ENCODE results near the gene STAB1. TPM values are rescaled to one million over a fixed set of nuclear protein-coding genes. Genes with fewer than 3 reads are reported as not detected.

The STAB1 gene
- total and polyA plus RNA-seq, 2 of the 13 experiments (the other 11 are each of a cell fraction or from before 2014, with no cell fraction given) = 0.09 to 0.34 TPM

DNA sequence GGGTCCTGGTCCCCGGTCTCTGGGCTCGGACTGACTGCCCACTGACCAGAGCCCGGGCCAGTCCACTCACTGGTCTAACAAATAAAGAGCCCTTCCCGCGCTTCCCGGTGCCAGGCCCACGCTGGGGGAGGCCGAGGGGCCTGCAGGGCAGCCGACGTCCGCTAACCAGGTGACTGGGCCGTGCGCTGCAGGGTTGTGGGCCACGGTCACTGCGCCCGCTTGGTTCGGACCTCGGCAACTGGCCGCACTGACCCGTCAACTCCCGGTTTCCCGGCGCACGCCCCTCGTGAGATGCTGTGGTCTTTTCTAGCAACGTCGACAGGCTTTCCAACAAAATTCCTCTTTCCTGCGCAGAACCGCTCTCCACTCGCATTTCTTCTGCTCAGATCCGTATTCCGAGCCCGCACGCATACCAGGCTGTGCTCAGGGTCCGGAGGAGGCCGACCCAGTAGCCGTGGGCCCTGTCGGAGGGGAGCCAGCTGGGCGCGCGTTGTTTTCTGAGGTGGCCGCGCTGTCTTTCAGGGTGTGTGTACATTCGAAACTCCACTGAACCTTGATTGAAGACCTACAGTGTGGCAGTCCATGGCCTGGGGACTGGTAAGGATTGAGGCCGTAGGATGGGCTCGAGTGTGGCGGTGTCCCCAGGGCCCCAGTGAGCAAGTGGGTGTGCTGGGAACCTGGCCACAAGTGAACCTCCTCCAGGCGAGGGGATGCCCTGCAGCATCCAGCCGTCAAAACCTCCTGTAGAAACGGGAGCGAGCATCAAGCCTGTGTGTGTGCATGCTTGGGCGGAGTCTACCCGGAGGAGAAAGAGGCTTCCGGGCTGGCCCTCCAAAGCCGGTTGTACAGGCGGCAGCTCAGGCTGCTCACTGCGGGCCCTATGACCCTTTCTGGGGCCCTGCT is 39.4 kb downstream of the STAB1 start (continued):
- no peak; the same call in 1 of the 2 replicates for TF ChIP-seq ARNTL (CRISPR knock-in tag; IDR thresholded peaks at IDR 0.05)
- TF ChIP-seq, protein P1, sequence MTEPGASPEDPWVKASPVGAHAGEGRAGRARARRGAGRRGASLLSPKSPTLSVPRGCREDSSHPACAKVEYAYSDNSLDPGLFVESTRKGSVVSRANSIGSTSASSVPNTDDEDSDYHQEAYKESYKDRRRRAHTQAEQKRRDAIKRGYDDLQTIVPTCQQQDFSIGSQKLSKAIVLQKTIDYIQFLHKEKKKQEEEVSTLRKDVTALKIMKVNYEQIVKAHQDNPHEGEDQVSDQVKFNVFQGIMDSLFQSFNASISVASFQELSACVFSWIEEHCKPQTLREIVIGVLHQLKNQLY (CRISPR knock-in tag; IDR thresholded peaks at IDR 0.05) = no peak
- TF ChIP-seq, protein P2, sequence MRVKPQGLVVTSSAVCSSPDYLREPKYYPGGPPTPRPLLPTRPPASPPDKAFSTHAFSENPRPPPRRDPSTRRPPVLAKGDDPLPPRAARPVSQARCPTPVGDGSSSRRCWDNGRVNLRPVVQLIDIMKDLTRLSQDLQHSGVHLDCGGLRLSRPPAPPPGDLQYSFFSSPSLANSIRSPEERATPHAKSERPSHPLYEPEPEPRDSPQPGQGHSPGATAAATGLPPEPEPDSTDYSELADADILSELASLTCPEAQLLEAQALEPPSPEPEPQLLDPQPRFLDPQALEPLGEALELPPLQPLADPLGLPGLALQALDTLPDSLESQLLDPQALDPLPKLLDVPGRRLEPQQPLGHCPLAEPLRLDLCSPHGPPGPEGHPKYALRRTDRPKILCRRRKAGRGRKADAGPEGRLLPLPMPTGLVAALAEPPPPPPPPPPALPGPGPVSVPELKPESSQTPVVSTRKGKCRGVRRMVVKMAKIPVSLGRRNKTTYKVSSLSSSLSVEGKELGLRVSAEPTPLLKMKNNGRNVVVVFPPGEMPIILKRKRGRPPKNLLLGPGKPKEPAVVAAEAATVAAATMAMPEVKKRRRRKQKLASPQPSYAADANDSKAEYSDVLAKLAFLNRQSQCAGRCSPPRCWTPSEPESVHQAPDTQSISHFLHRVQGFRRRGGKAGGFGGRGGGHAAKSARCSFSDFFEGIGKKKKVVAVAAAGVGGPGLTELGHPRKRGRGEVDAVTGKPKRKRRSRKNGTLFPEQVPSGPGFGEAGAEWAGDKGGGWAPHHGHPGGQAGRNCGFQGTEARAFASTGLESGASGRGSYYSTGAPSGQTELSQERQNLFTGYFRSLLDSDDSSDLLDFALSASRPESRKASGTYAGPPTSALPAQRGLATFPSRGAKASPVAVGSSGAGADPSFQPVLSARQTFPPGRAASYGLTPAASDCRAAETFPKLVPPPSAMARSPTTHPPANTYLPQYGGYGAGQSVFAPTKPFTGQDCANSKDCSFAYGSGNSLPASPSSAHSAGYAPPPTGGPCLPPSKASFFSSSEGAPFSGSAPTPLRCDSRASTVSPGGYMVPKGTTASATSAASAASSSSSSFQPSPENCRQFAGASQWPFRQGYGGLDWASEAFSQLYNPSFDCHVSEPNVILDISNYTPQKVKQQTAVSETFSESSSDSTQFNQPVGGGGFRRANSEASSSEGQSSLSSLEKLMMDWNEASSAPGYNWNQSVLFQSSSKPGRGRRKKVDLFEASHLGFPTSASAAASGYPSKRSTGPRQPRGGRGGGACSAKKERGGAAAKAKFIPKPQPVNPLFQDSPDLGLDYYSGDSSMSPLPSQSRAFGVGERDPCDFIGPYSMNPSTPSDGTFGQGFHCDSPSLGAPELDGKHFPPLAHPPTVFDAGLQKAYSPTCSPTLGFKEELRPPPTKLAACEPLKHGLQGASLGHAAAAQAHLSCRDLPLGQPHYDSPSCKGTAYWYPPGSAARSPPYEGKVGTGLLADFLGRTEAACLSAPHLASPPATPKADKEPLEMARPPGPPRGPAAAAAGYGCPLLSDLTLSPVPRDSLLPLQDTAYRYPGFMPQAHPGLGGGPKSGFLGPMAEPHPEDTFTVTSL (CRISPR knock-in tag; IDR thresholded peaks at IDR 0.05; ENCODE audit: borderline replicate concordance) = 0 out of 2 replicates have a peak, but pooled peaks have one; percentile 5
- no peak for TF ChIP-seq ZNF251 (CRISPR knock-in tag; IDR thresholded peaks at IDR 0.05)
- TF ChIP-seq ZNF207 (IDR thresholded peaks at IDR 0.05; ENCODE audit: borderline replicate concordance) = no peak
- no peak for TF ChIP-seq ZNF703 (CRISPR knock-in tag; IDR thresholded peaks at IDR 0.05; ENCODE audit: borderline replicate concordance)
- no peak for TF ChIP-seq ZNF577 (CRISPR knock-in tag; IDR thresholded peaks at IDR 0.05; ENCODE audit: borderline replicate concordance, low read depth)
- peak; percentile 36; the same call in 1 of the 2 replicates for TF ChIP-seq POLR2G (IDR thresholded peaks at IDR 0.05; ENCODE audit: low read depth, low read length)
- TF ChIP-seq NONO (IDR thresholded peaks at IDR 0.05) = no peak
- TF ChIP-seq NONO (CRISPR knock-in tag; conservative IDR thresholded peaks at IDR 0.05) = no peak; the same call in 1 of the 2 replicates
- peak; percentile 63 for TF ChIP-seq ZNF350 (CRISPR knock-in tag; IDR thresholded peaks at IDR 0.05; ENCODE audit: borderline replicate concordance, low read depth)
- TF ChIP-seq, protein P3, sequence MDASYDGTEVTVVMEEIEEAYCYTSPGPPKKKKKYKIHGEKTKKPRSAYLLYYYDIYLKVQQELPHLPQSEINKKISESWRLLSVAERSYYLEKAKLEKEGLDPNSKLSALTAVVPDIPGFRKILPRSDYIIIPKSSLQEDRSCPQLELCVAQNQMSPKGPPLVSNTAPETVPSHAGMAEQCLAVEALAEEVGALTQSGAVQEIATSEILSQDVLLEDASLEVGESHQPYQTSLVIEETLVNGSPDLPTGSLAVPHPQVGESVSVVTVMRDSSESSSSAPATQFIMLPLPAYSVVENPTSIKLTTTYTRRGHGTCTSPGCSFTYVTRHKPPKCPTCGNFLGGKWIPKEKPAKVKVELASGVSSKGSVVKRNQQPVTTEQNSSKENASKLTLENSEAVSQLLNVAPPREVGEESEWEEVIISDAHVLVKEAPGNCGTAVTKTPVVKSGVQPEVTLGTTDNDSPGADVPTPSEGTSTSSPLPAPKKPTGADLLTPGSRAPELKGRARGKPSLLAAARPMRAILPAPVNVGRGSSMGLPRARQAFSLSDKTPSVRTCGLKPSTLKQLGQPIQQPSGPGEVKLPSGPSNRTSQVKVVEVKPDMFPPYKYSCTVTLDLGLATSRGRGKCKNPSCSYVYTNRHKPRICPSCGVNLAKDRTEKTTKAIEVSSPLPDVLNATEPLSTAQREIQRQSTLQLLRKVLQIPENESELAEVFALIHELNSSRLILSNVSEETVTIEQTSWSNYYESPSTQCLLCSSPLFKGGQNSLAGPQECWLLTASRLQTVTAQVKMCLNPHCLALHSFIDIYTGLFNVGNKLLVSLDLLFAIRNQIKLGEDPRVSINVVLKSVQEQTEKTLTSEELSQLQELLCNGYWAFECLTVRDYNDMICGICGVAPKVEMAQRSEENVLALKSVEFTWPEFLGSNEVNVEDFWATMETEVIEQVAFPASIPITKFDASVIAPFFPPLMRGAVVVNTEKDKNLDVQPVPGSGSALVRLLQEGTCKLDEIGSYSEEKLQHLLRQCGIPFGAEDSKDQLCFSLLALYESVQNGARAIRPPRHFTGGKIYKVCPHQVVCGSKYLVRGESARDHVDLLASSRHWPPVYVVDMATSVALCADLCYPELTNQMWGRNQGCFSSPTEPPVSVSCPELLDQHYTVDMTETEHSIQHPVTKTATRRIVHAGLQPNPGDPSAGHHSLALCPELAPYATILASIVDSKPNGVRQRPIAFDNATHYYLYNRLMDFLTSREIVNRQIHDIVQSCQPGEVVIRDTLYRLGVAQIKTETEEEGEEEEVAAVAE (CRISPR knock-in tag; IDR thresholded peaks at IDR 0.05; ENCODE audit: borderline replicate concordance) = no peak
- TF ChIP-seq, protein P4, sequence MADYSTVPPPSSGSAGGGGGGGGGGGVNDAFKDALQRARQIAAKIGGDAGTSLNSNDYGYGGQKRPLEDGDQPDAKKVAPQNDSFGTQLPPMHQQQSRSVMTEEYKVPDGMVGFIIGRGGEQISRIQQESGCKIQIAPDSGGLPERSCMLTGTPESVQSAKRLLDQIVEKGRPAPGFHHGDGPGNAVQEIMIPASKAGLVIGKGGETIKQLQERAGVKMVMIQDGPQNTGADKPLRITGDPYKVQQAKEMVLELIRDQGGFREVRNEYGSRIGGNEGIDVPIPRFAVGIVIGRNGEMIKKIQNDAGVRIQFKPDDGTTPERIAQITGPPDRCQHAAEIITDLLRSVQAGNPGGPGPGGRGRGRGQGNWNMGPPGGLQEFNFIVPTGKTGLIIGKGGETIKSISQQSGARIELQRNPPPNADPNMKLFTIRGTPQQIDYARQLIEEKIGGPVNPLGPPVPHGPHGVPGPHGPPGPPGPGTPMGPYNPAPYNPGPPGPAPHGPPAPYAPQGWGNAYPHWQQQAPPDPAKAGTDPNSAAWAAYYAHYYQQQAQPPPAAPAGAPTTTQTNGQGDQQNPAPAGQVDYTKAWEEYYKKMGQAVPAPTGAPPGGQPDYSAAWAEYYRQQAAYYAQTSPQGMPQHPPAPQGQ (CRISPR knock-in tag; IDR thresholded peaks at IDR 0.05; ENCODE audit: borderline replicate concordance) = no peak
- TF ChIP-seq RAD21 (CRISPR knock-in tag; IDR thresholded peaks at IDR 0.05) = peak; percentile 7

Data from HepG2 (cell line).